DND-41 (cell line): ENCODE measurements around the gene APOA5.

Experiments used
- EZH2 ChIP-seq: IDR thresholded peaks from 3 replicates; pipeline ENCODE4 v1.6.1; 2012; ENCODE audit warnings: borderline replicate concordance, low read depth, mild to moderate bottlenecking, moderate library complexity, low read length, inconsistent platforms; ENCODE audit not compliant: severe bottlenecking
- TF ChIP-seq, protein P1 (sequence below): IDR thresholded peaks from 2 replicates; pipeline ENCODE4 v1.5.1; 2012; ENCODE audit warnings: borderline replicate concordance, low read length, moderate library complexity, mild to moderate bottlenecking; ENCODE audit not compliant: poor library complexity, severe bottlenecking; ENCODE audit errors: extremely low read depth

- TF ChIP-seq, protein P1, sequence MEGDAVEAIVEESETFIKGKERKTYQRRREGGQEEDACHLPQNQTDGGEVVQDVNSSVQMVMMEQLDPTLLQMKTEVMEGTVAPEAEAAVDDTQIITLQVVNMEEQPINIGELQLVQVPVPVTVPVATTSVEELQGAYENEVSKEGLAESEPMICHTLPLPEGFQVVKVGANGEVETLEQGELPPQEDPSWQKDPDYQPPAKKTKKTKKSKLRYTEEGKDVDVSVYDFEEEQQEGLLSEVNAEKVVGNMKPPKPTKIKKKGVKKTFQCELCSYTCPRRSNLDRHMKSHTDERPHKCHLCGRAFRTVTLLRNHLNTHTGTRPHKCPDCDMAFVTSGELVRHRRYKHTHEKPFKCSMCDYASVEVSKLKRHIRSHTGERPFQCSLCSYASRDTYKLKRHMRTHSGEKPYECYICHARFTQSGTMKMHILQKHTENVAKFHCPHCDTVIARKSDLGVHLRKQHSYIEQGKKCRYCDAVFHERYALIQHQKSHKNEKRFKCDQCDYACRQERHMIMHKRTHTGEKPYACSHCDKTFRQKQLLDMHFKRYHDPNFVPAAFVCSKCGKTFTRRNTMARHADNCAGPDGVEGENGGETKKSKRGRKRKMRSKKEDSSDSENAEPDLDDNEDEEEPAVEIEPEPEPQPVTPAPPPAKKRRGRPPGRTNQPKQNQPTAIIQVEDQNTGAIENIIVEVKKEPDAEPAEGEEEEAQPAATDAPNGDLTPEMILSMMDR = no peak
- no peak for TF ChIP-seq EZH2
Measured at GRCh38 chr11:116808262-116809175, 16.8 kb upstream of the APOA5 start.
